Measurements from ENCODE around the gene SV2C.
"Not testable (repeated sequence)": the region's sequence is repeated elsewhere in the genome, so short reads cannot be mapped to it uniquely, and the experiment has no call there.

SV2C gene

GRCh38 chr5:76084496-76085242 lies 1.5 kb downstream of the SV2C start:
- peak; percentile 27 for DNase-seq (ENCODE audit: low spot score)
- no peak for TF ChIP-seq CTCF (IDR thresholded peaks at IDR 0.05; ENCODE audit: extremely low read depth, missing control alignments)

GRCh38 chr5:76085243-76085579 lies 2.0 kb downstream of the SV2C start:
- no peak for DNase-seq (ENCODE audit: low spot score)
- TF ChIP-seq CTCF (IDR thresholded peaks at IDR 0.05; ENCODE audit: extremely low read depth, missing control alignments) = no peak

GRCh38 chr5:76086095-76086494 lies 2.9 kb downstream of the SV2C start:
- no peak for TF ChIP-seq CTCF (IDR thresholded peaks at IDR 0.05; ENCODE audit: extremely low read depth, missing control alignments)
- no peak for DNase-seq (ENCODE audit: low spot score)

- DNase-seq (ENCODE audit: low spot score) = not testable (repeated sequence)
Observed at GRCh38 chr5:76089156-76089555, 6.0 kb downstream of the SV2C start.

- no peak for TF ChIP-seq CTCF (IDR thresholded peaks at IDR 0.05; ENCODE audit: extremely low read depth, missing control alignments)
Observed at GRCh38 chr5:76091351-76091750, 8.2 kb downstream of the SV2C start.

GRCh38 chr5:76099286-76099702 lies 16.1 kb downstream of the SV2C start:
- TF ChIP-seq CTCF (IDR thresholded peaks at IDR 0.05; ENCODE audit: extremely low read depth, missing control alignments) = no peak
- DNase-seq (ENCODE audit: low spot score) = peak; percentile 41

More at GRCh38 chr5:76091351-76091750, 8.2 kb downstream of the SV2C start:
- DNase-seq (ENCODE audit: low spot score) = no peak

- TF ChIP-seq CTCF (IDR thresholded peaks at IDR 0.05; ENCODE audit: extremely low read depth, missing control alignments) = no peak
- DNase-seq (ENCODE audit: low spot score) = no peak
Observed at GRCh38 chr5:76099756-76100155, 16.6 kb downstream of the SV2C start.

- TF ChIP-seq CTCF (IDR thresholded peaks at IDR 0.05; ENCODE audit: extremely low read depth, missing control alignments) = no peak
- peak; percentile 29 for DNase-seq (ENCODE audit: low spot score)
Observed at GRCh38 chr5:76104027-76104426, 20.8 kb downstream of the SV2C start.

All from GM20000 (cell line).